Erythroblast (primary cell): Measurements from ENCODE around the gene OTP.
"Not testable (repeated sequence)": the region's sequence is repeated elsewhere in the genome, so short reads cannot be mapped to it uniquely, and the experiment has no call there.

Source experiments
- DNase-seq, 2 experiments: peaks; one replicate each; lab custom pipeline; 2025; lab: John Stamatoyannopoulos, UW
- GATA1 ChIP-seq: IDR thresholded peaks from 2 replicates; pipeline ENCODE4 v1.6.1; 2011; ENCODE audit warnings: low read depth, mild to moderate bottlenecking, control low read depth, low read length, moderate library complexity
- POLR2A ChIP-seq: IDR thresholded peaks from 2 replicates; pipeline ENCODE4 v1.6.1; 2011; ENCODE audit warnings: mild to moderate bottlenecking, low read length

Gene OTP

GRCh38 chr5:77635067-77635916 lies 3.2 kb downstream of the OTP start:
- TF ChIP-seq GATA1 (no peak), POLR2A (no peak)
- DNase-seq = peak; percentile 9 to 12

GRCh38 chr5:77633709-77634108 lies 4.8 kb downstream of the OTP start:
- TF ChIP-seq GATA1 (no peak), POLR2A (no peak)
- DNase-seq = no peak

- no peak for TF ChIP-seq POLR2A
- no peak for TF ChIP-seq GATA1
- no peak for DNase-seq
Measured at GRCh38 chr5:77633207-77633675, 5.3 kb downstream of the OTP start.

- no peak for DNase-seq
- TF ChIP-seq POLR2A (no peak), GATA1 (no peak)
Measured at GRCh38 chr5:77632526-77633206, 5.8 kb downstream of the OTP start.

GRCh38 chr5:77630114-77630680 lies 8.3 kb downstream of the OTP start:
- no peak for TF ChIP-seq GATA1
- no peak for TF ChIP-seq POLR2A
- peak; percentile 65 to 69 for DNase-seq

- DNase-seq = peak in 1 of 2 experiments; percentile 15
- TF ChIP-seq POLR2A = no peak
- no peak for TF ChIP-seq GATA1
Measured at GRCh38 chr5:77629509-77630113, 8.9 kb downstream of the OTP start.

GRCh38 chr5:77628840-77629508 lies 9.5 kb downstream of the OTP start:
- DNase-seq = peak in 1 of 2 experiments; percentile 15
- TF ChIP-seq GATA1 = no peak
- TF ChIP-seq POLR2A = no peak

GRCh38 chr5:77627869-77628674 lies 10.4 kb downstream of the OTP start:
- TF ChIP-seq POLR2A (no peak), GATA1 (no peak)
- DNase-seq = no peak

- no peak for DNase-seq
- TF ChIP-seq POLR2A (no peak), GATA1 (no peak)
Measured at GRCh38 chr5:77623203-77623740, 15.2 kb downstream of the OTP start.

- no peak for DNase-seq
Measured at GRCh38 chr5:77621440-77621839, 17.1 kb downstream of the OTP start.

GRCh38 chr5:77620405-77620804 lies 18.1 kb downstream of the OTP start:
- DNase-seq = no peak
- TF ChIP-seq POLR2A (no peak), GATA1 (no peak)

More at GRCh38 chr5:77621440-77621839, 17.1 kb downstream of the OTP start:
- TF ChIP-seq GATA1 (no peak), POLR2A (no peak)

- DNase-seq = no peak
- TF ChIP-seq POLR2A = no peak
- TF ChIP-seq GATA1 = no peak
Measured at GRCh38 chr5:77616920-77617319, 21.6 kb downstream of the OTP start.

GRCh38 chr5:77608927-77609326 lies 29.6 kb downstream of the OTP start:
- not testable (repeated sequence) for DNase-seq
